Measurements from ENCODE around the gene BTNL3.

DNA sequence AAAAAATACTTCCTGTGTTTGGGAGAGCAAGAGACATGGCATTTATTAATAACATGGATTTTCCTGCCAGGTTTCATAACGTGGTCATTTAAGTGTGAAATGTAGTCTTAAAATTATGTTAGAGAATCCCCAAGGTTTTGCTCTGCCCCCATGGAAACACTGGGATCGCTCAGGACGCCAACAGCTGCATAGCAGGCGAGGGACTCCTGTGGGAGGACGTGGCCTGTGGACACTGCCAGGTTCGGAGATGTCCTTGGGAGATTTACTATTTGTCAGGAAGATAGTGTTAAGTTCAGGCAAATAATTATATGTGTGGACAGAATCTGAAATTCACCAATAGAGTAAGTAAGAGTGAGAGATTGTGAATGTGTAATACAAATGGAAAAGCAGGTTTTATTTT is 52.4 kb downstream of the BTNL3 start:
- TF ChIP-seq, protein P1, sequence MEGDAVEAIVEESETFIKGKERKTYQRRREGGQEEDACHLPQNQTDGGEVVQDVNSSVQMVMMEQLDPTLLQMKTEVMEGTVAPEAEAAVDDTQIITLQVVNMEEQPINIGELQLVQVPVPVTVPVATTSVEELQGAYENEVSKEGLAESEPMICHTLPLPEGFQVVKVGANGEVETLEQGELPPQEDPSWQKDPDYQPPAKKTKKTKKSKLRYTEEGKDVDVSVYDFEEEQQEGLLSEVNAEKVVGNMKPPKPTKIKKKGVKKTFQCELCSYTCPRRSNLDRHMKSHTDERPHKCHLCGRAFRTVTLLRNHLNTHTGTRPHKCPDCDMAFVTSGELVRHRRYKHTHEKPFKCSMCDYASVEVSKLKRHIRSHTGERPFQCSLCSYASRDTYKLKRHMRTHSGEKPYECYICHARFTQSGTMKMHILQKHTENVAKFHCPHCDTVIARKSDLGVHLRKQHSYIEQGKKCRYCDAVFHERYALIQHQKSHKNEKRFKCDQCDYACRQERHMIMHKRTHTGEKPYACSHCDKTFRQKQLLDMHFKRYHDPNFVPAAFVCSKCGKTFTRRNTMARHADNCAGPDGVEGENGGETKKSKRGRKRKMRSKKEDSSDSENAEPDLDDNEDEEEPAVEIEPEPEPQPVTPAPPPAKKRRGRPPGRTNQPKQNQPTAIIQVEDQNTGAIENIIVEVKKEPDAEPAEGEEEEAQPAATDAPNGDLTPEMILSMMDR (IDR thresholded peaks at IDR 0.05; ENCODE audit: extremely low read depth in 1 of 2, insufficient read depth in 1 of 2, low read depth in 1 of 2, low read length in 2 of 2) = no peak
- no peak for TF ChIP-seq POLR2A (IDR thresholded peaks at IDR 0.05; ENCODE audit: low read depth, low read length)
- no peak for TF ChIP-seq POLR2AphosphoS5 (IDR thresholded peaks at IDR 0.05; ENCODE audit: insufficient read depth, low read depth, low read length)
- no peak for TF ChIP-seq JUN (IDR thresholded peaks at IDR 0.05; ENCODE audit: borderline replicate concordance, insufficient read depth, insufficient read length, low read depth)
- TF ChIP-seq EZH2 (IDR thresholded peaks at IDR 0.05; ENCODE audit: borderline replicate concordance, low read depth, low read length, severe bottlenecking) = no peak
- no peak for TF ChIP-seq FOS (IDR thresholded peaks at IDR 0.05; ENCODE audit: borderline replicate concordance, insufficient read depth, low read length)
- no peak for TF ChIP-seq MYC (IDR thresholded peaks at IDR 0.05; ENCODE audit: low read depth, low read length)
- TF ChIP-seq, protein P2, sequence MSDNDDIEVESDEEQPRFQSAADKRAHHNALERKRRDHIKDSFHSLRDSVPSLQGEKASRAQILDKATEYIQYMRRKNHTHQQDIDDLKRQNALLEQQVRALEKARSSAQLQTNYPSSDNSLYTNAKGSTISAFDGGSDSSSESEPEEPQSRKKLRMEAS (IDR thresholded peaks at IDR 0.05; ENCODE audit: insufficient read depth, insufficient read length) = no peak
- no peak for TF ChIP-seq GATA2 (IDR thresholded peaks at IDR 0.05; ENCODE audit: insufficient read depth, insufficient read length, low read depth, low read length)
